Upper lobe of right lung (tissue), 1 donor: ENCODE measurements around the gene RPL22. TPM values are rescaled to one million over a fixed set of nuclear protein-coding genes. Genes with fewer than 3 reads are reported as not detected.

Source experiments
- ATAC-seq: fragments of 200-7000 bp; cut with Tn5 transposase; one replicate; pipeline ENCODE4 v1.9.1; 2020; ENCODE audit warnings: mild to moderate bottlenecking, moderate library complexity
- DNase-seq: peaks from one replicate; pipeline ENCODE4 v3.0.0-alpha.2; 2020
- H3K27ac ChIP-seq: fragments of 200-600 bp; one replicate; pipeline ENCODE4 v1.8.0; 2022
- H3K27me3 ChIP-seq: fragments of 200-600 bp; one replicate; pipeline ENCODE4 v1.8.0; 2022; ENCODE audit warnings: mild to moderate bottlenecking
- H3K36me3 ChIP-seq: fragments of 200-600 bp; one replicate; pipeline ENCODE4 v1.8.0; 2022
- H3K4me1 ChIP-seq: fragments of 200-600 bp; one replicate; pipeline ENCODE4 v1.8.0; 2022
- H3K4me3 ChIP-seq: fragments of 200-600 bp; one replicate; pipeline ENCODE4 v1.8.0; 2022; ENCODE audit warnings: mild to moderate bottlenecking
- H3K9me3 ChIP-seq: fragments of 200-600 bp; one replicate; pipeline ENCODE4 v1.8.0; 2022
- intact Hi-C: fragments of 100-400 bp; cut with DNase I; formaldehyde crosslinking; loops from one replicate; pipeline ENCODE4 v1.11.0; 2022
- total RNA-seq: library from RNA; stranded (reverse); fragmentation: NEBNext Ultra II Directional; extraction: Animal tissue kit (Norgen Biotek cat#: 25700); gene quantifications from one replicate; pipeline ENCODE4 v1.2.1, GENCODE V29; 2021
- TF ChIP-seq, protein P1 (sequence below): fragments of 200-600 bp; IDR thresholded peaks from one replicate; pipeline ENCODE4 v1.8.0; 2022; ENCODE audit warnings: antibody characterized with exemption
- donor health status: DM: no; HTN: yes; CAD: no; lungs with severe emphysema.

RPL22 gene
- total RNA-seq, 1 donor from 2014 or later: 308 TPM

DNA sequence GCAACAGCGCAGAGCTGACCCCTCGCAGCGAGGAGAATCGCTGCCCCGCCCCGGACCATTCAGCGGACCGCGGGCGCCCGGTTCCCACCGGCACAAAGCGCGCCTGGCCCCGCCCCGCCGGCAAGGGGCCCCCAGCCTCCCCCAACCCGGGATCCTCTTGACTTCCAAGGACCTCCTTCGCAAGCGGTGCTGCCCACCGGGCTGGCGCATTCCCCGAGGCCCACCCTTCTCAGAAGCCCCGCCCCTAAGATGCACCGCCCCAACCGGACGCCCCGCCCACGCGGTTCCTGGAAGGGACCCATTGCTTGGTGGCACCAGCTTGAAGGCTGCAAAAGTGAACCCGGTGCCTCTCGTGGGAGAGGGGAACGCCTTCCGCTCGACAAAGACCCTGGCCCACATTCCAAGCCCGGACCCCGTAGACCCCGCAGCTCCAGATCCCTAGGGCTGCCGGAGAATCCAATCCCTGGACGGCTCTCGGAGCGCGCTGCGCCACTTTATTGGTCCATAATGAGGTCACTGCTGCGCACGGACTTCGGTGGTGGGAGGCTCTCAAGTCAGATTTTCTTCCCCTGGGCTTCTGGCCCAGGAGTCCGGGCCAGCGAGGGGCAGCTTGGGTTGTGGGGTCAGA, 46.6 kb upstream of the RPL22 start:
- no peak for ATAC-seq
- no peak for DNase-seq
- Histone ChIP-seq H3K27me3 (peaks cover 80% of the 10 kb centered on the region), H3K9me3 (no peaks in the 10 kb centered on the region), H3K4me3 (no peak overlapping the region), H3K27ac (no peak overlapping the region), H3K4me1 (peaks cover 27% of the 10 kb centered on the region), H3K36me3 (no peaks in the 10 kb centered on the region)
- intact Hi-C loops: loop anchor here (10.0 kb wide), 2 partner anchors 99 to 159 kb away; no protein-coding TSS in a partner anchor
- TF ChIP-seq, protein P1, sequence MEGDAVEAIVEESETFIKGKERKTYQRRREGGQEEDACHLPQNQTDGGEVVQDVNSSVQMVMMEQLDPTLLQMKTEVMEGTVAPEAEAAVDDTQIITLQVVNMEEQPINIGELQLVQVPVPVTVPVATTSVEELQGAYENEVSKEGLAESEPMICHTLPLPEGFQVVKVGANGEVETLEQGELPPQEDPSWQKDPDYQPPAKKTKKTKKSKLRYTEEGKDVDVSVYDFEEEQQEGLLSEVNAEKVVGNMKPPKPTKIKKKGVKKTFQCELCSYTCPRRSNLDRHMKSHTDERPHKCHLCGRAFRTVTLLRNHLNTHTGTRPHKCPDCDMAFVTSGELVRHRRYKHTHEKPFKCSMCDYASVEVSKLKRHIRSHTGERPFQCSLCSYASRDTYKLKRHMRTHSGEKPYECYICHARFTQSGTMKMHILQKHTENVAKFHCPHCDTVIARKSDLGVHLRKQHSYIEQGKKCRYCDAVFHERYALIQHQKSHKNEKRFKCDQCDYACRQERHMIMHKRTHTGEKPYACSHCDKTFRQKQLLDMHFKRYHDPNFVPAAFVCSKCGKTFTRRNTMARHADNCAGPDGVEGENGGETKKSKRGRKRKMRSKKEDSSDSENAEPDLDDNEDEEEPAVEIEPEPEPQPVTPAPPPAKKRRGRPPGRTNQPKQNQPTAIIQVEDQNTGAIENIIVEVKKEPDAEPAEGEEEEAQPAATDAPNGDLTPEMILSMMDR: no peak

DNA sequence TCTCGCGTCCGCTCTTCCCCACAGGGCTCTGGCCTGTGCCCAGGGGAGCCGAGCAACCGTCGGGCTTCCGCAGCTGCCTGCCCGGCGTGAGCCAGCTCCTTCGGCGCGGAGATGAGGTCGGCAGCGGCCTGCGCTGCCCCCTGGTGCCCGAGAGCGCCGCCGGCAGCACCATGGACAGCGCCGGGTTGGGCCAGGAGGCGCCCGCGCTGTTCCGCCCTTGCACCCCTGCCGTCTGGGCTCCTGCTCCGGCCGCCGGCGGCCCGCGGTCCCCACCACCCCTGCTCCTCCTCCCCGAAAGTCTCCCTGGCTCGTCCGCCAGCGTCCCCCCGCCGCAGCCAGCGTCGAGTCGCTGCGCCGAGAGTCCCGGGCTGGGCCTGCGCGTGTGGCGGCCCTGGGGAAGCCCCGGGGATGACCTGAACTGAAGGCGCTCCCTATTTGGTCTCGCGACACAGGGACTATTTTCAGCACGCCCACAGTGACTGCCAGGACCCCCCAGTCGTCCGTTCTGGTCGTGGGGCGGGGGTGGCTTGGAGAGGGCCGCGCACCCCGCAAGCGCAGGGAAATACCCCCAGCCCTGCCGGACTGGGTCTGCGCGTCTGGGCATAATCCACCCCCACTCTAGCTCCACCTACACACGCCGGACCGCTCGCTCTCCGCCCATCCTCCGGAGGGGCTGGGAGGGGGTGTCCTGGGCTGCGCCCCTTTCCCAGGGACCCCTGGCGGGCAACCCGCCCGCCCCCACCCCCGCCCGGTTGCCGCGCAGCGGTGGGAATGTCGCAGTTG, 45.9 kb upstream of the RPL22 start:
- TF ChIP-seq, protein P1: peak; percentile 74
- ATAC-seq: peak; percentile 89
- intact Hi-C loops: loop anchor here (10.0 kb wide), 2 partner anchors 100 to 160 kb away; no protein-coding TSS in a partner anchor

DNA sequence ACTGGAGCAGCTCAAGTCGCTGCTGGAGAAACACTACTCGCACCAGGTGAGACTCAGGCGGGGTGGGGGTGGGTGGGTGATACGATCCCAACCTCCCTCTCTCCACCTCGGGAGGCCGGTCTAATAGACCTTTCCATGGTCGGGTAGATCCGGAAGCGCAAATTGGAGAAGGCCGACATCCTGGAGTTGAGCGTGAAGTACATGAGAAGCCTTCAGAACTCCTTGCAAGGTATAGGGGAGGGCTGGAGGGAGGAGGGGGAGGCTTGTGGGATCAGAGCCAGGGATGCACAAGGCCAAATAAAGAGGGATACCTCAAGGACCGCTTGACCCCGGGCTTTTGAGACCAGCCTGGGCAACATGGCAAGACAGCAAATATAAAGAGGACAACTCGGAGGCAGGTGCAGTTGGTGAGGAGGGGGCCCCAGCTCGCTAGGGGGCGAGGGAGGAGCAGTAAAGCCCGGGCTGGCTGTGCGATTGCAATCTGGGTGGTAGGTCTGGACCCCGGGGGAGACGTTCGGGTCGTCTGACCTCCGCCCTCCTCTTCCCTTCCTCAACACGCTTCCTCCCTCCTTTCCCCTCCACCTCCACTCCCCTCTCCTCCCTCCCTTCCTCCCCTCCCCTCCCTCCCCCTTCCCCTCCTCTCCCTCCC, 45.1 kb upstream of the RPL22 start:
- Histone ChIP-seq H3K36me3 (no peaks in the 10 kb centered on the region), H3K4me1 (peaks cover 27% of the 10 kb centered on the region), H3K9me3 (no peaks in the 10 kb centered on the region), H3K27ac (no peak overlapping the region), H3K27me3 (peaks cover 87% of the 10 kb centered on the region), H3K4me3 (no peak overlapping the region)
- TF ChIP-seq, protein P1: no peak
- DNase-seq (no peak), ATAC-seq (no peak)
- intact Hi-C loops: loop anchor here (10.0 kb wide), 2 partner anchors 100 to 160 kb away; no protein-coding TSS in a partner anchor

More for the DNA sequence above, 45.9 kb upstream of the RPL22 start:
- Histone ChIP-seq H3K27ac (no peak overlapping the region), H3K4me3 (no peak overlapping the region), H3K4me1 (peaks cover 27% of the 10 kb centered on the region), H3K27me3 (peaks cover 80% of the 10 kb centered on the region), H3K9me3 (no peaks in the 10 kb centered on the region), H3K36me3 (no peaks in the 10 kb centered on the region)
- peak; percentile 89 for DNase-seq

DNA sequence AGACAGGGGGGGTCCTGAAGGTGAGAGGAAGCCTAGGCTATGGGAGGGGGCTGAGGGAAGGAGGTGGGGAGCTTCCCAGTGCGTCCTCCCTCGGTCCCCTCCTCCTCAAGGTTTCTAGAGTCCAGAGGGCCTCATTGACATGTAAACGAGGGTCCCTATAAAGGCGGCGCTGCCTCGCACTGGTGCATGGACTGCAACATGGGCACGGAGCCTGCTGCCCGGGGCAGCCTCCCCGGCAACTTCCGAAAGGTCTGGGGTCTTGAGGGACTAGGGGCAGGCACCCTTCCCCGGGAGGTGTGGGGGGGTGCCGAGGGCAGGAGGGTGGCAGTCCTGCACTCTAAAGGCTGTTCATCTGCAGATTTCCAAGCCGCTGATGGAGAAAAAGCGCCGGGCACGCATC, 44.6 kb upstream of the RPL22 start, which contains the start of gene HES3:
Gene HES3 (plus strand): TSS at position 187 of the 400 bp plus-strand sequence. CDS start 187 bp downstream, at position 374.
- DNase-seq (no peak), ATAC-seq (no peak)
- TF ChIP-seq, protein P1: no peak
- H3K36me3 ChIP-seq: no peaks in the 10 kb centered on the region
- peaks cover 89% of the 10 kb centered on the region for H3K27me3 ChIP-seq
- intact Hi-C loops: loop anchor here (10.0 kb wide), 2 partner anchors 101 to 161 kb away; no protein-coding TSS in a partner anchor
- peaks cover 25% of the 10 kb centered on the region for H3K4me1 ChIP-seq
- no peaks in the 10 kb centered on the region for H3K9me3 ChIP-seq
- H3K4me3 ChIP-seq: no peak within 1 kb of the TSS
- no peak within 1 kb of the TSS for H3K27ac ChIP-seq

DNA sequence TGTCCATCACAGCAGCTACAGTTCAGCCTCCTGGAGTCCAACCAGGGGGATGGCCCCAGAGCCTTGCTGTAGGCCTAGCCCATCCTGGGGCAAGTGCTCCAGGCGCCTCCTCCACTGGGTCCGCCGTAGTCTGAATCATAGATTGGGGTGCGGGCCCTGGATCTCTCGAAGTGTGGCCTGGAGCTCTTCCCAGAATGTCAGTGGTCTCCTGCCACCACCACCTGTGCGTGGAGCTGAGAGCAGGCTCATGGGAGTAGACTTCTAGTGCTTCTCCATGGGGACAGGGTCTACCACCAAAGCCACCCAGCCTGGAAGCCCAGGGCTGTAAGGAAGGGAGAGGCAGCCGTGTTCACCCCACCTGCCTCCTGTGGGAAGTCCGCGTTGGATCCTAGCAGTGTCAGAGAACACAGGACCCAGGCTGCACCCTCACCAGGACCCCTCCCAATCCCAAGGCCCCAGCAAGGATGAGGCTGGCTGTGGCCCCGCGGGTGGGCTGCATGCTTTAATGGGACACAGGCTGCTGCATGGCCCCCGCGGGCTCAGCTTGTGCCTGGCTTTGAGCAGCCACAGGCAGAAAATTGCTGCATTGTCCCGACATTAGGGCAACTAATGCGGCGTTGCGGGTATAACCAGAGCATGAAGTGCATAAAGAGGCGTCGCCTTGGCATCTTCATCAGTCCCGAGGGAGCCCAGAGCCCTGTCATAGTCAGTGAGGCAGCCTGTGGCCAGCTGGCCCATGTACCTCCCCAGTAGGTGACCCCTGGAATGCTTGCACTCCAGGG, 43.8 kb upstream of the RPL22 start:
- peaks cover 20% of the 10 kb centered on the region for H3K4me1 ChIP-seq
- H3K27me3 ChIP-seq: peaks cover 83% of the 10 kb centered on the region
- no peak overlapping the region for H3K4me3 ChIP-seq
- intact Hi-C loops: loop anchor here (10.0 kb wide), 2 partner anchors 102 to 162 kb away; no protein-coding TSS in a partner anchor
- ATAC-seq: no peak
- DNase-seq: no peak
- H3K36me3 ChIP-seq: no peaks in the 10 kb centered on the region
- TF ChIP-seq, protein P1: no peak
- H3K27ac ChIP-seq: no peak overlapping the region
- H3K9me3 ChIP-seq: no peaks in the 10 kb centered on the region
